Right lobe of liver (tissue), 4 donors: Measurements from ENCODE around the gene ZFYVE16.

Experiments used
- POLR2A ChIP-seq: fragments of 450-650 bp; IDR thresholded peaks from one replicate; pipeline ENCODE4 v1.6.1; 2017; ENCODE audit warnings: antibody characterized with exemption, mild to moderate bottlenecking
- TF ChIP-seq, protein P1 (sequence below), 4 donors: fragments of 200-600 bp in 3 of 4; fragments of 450-650 bp in 1 of 4; IDR thresholded peaks; one replicate each; pipeline versions ENCODE4 v1.5.1 to v1.8.0; 2016 to 2022; ENCODE audit warnings: antibody characterized with exemption in 4 of 4, mild to moderate bottlenecking in 2 of 4
- donor health status: DM: no; HTN: no; CAD: no.
- donor health status: DM: no; HTN: no; CAD: no.
- donor health status: DM: no; HTN: yes; CAD: no.

DNA sequence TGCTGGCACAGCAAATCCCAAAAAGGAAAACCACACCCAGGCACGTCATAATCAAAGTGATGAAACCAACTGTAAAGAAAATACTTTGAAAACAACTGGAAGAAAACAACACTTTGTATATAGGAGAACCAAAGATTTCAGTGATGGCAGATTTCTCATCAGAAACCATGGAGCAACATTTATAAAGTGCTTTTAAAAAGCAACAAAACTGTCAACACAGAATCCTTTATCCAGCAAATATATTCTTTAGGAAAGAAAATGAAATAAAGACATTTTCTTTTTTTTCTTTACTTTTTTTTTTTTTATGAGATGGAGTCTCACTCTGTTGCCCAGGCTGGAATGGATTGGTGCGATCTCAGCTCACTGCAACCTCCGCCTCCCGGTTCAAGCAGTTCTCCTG, 74.7 kb downstream of the ZFYVE16 start:
- TF ChIP-seq, protein P1, sequence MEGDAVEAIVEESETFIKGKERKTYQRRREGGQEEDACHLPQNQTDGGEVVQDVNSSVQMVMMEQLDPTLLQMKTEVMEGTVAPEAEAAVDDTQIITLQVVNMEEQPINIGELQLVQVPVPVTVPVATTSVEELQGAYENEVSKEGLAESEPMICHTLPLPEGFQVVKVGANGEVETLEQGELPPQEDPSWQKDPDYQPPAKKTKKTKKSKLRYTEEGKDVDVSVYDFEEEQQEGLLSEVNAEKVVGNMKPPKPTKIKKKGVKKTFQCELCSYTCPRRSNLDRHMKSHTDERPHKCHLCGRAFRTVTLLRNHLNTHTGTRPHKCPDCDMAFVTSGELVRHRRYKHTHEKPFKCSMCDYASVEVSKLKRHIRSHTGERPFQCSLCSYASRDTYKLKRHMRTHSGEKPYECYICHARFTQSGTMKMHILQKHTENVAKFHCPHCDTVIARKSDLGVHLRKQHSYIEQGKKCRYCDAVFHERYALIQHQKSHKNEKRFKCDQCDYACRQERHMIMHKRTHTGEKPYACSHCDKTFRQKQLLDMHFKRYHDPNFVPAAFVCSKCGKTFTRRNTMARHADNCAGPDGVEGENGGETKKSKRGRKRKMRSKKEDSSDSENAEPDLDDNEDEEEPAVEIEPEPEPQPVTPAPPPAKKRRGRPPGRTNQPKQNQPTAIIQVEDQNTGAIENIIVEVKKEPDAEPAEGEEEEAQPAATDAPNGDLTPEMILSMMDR (IDR thresholded peaks at IDR 0.05): no peak
- TF ChIP-seq POLR2A: no peak
